Renal cortical epithelial cell (primary cell): Measurements from ENCODE around the gene BORCS6. TPM values are rescaled to one million over a fixed set of nuclear protein-coding genes. Genes with fewer than 3 reads are reported as not detected.

ENCODE experiments used
- DNase-seq: peaks from one replicate; pipeline ENCODE4 v3.0.0-alpha.2; 2011; ENCODE audit warnings: low read depth
- total RNA-seq: library from RNA; depleted of rRNA; stranded (reverse); fragments of >200 nt; gene quantifications from 2 replicates; pipeline ENCODE4 v1.2.3, GENCODE V29; 2014

Gene BORCS6
- total RNA-seq, 1 donor from 2014 or later: 11.5 TPM

DNA sequence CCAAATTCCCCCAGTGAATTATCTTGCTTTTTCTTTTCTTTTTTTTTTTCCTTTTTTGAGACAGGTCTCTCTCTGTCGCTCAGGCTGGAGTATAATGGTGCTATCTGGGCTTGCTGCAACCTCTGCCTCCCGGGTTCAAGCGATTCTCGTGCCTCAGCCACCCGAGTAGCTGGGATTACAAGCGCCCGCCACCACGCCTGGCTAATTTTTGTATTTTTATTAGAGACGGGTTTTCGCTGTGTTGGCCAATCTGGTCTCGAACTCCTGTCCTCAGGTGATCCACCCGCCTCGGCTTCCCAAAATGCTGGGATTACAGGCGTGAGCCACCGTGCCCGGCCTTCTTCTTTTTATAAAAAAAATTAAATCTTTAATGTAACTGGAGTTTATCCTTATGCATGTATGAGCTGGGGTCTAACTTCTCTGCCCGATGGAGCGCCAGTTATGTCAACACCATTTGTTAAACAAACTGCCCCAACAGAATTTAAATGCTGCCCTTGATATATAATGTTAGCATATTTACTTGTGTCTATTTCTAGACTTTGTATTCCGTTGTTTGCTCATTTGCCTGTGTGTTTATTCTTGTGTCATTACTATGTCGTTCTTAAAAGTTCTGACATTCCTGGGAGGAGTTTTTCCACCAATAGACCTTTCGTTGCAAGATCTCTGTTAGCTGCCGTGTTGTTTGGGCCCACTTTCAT, 20.9 kb upstream of the BORCS6 start:
- no peak for DNase-seq

DNA sequence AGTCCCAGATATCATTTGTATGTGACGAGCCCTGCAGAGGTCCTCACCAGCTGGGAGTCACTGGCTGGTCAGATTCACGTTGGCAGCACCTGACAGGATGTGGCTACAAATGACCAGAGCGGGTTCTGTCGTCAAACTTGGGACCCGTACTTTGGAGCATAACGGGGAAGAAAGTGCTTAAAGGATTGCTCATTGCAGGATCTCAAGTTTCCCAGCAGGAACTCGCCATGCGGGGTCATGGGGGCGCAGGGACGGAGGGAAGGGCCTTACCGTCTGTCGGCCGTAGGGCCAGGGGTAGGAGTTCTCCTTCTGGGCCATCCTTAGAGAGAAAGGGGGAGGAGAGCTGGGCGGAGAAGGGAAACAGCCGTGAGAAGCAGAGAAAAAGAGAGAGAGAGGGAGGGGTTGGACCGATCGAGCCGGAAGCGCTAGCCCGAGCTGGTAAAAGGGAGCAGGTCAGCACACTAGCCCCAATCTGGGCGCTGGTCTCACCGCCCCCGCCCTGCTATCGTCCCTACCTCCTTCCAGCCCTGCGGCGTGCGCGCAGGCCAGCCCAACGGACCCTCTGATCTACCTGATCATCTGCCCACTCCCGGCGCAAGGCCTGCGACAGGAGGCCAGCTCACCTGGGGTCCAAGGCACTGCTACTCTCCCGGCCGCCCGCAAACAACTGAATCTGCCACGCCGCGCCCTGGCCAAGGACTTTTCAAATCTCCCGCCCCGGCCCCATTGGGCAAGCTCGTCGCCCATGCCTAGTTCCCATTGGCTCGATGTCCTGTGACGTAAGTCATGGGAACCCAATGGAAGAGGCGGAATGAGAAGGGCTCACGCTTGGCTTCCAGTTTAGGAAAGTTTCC, 20.2 kb upstream of the BORCS6 start, which contains the start of gene AURKB:
Gene AURKB, minus strand, starts transcription at position 669 of the 854 bp plus-strand sequence. Its CDS starts 351 bp downstream, at position 318.
- peak; percentile 95 for DNase-seq

DNA sequence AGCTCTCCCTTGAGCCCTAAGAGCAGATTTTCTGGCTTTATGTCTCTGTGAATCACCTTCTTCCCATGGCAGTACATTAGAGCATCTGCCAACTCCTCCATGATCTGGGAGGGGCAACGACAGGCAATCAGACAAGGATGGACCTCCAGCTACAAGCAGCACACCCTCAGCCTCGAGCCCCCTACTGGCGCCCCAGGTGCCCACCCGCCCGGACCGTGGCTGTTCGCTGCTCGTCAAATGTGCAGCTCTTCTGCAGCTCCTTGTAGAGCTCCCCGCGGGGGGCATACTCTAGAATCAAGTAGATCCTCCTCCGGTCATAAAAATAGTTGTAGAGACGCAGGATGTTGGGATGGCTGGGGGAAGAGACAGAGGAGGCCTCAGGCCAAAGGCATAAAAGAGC, 16.6 kb upstream of the BORCS6 start:
- DNase-seq: no peak

DNA sequence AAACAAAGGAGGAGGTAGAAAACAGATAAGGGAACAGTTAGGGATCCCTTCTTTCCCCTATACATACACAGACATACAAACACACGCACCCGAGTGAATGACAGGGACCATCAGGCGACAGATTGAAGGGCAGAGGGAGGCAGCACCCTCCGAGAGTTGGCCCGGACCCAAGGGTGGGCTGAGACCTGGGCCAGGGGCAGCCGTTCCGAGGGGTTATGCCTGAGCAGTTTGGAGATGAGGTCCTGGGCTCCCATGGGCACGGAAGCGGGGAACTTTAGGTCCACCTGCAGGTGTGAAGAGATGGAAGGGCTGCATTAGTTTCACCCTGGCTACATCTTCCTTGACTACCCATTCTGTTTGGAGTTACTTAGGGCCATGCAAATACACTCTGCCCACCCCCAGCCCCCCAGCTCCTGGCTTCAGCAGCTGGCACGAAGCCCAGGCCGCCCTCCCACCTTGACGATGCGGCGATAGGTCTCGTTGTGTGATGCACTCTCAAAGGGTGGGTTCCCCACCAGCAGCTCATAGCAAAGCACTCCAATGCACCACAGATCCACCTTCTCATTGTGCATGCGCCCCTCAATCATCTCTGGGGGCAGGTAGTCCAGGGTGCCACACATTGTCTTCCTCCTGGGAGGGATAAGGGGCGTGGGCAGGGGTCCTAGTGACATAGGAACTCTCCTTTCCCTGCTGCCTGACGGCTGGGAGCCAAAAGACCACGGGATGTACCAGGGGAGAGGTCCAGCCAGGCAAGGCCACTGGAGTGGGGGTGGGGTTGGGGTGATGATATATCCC, 15.0 kb upstream of the BORCS6 start:
- DNase-seq: no peak

DNA sequence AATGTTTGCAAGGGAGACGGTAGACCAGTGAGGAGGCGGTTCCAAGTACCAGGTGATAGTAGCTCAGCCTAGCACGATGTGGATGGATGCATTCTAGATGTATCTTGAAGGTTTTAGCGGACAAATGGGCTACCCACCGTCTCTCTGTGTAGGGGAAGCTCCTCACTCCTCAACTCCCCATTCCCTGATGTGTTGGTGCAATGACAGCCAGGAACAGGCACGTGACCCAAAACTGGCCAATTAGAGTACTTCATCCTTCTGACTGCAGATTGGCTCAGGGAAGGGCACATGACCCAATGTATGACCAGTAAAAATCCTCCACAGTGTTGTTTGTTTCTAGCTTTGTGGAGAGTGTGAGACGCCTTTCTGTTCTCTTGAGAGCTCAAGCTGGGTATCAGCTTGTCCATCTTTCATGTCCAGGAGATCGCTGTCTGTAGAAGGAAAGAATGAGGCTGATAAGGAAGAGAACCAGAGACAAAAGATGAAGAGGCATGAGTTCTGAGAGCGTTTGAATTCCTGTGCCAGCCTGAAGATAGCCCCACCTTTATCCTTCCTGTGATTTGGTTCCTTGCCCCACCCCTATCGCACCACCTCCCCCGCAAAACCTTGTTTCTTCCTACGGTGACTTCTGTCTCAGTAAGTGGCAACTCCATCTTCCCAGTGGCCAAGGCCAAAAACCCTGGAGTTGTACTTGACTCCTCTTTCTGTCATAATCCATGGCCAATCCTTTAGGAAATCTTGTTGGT, 2.3 kb upstream of the BORCS6 start:
- DNase-seq: peak; percentile 97

DNA sequence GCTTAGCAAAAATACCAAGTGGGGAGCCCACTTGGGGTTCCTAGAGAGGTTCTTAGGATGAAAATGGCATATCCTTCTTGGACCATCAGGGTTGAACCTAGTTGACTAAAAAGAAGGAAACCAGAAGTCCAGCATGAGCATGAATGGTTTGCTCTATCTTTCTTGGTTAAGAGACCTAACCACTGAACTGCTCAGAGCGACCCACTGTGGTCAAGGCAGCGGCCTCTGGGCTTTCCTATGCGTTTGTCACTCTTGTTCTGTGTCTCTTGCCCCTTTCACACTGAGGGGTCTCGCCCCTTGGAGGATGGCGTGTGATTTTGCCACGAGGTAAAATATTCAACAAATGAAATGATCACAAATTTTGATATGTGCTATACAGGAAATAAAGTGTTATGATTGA, 526 bp upstream of the BORCS6 start:
- no peak for DNase-seq

DNA sequence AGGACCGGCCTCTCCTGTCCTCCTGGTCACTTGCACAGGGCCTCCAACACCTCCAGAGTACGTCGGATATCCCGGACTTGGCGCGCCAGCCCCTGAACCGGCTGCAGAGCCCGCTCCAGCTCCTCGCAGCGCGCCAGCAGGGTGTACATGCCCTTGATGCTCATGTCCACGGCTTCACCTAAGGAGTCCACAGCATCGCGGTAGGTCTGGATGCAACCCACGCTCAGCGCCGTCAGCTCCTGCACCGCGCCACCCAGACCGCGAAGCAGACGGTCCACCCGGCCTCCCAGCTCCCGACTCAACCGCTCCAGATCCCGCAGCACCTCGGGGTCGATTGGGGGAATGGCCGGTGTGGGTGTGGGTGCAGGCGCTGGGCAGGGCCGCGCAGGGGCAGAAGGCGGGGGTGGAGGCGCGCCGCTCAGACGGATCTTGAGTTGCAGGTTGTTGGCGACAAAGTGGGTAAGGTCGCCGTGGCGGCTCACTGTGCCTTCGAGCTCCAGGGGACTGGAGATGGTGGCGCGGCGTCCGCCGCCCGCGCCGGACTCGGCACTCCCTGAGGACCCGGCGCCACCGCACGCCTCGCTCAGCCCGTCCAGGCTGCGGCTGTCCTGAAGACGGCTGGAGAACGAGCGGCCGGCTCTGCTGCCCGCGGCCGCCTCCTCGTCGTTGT, 804 bp downstream of the BORCS6 start:
- no peak for DNase-seq

DNA sequence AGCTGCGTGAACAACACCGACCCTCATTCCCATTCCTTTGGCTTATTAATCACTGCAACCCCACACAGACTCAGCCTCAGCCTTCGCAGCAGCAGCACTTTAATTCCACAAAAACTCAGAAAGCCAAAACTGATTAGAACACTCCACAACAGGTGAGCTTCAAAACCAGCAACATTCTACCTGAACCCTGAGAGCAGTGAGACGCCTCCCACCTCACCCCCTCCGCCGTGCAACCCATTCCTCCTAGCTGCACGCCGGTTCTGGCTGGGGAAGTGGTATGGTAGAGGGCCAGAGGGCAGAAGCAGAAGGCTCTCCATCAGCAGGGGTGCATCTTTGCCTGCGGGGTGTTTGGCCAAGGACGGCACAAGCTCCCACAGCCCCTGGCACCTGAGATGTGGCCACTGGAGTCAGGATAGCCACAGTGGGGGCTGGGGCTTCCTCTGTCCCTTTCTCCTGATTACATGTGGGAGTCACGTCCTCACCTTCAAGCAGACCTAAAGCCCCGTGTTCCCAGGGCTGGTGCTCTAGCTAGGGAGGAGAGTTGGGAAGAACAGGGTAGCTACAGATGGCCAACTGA, 1.6 kb downstream of the BORCS6 start:
- DNase-seq: no peak

DNA sequence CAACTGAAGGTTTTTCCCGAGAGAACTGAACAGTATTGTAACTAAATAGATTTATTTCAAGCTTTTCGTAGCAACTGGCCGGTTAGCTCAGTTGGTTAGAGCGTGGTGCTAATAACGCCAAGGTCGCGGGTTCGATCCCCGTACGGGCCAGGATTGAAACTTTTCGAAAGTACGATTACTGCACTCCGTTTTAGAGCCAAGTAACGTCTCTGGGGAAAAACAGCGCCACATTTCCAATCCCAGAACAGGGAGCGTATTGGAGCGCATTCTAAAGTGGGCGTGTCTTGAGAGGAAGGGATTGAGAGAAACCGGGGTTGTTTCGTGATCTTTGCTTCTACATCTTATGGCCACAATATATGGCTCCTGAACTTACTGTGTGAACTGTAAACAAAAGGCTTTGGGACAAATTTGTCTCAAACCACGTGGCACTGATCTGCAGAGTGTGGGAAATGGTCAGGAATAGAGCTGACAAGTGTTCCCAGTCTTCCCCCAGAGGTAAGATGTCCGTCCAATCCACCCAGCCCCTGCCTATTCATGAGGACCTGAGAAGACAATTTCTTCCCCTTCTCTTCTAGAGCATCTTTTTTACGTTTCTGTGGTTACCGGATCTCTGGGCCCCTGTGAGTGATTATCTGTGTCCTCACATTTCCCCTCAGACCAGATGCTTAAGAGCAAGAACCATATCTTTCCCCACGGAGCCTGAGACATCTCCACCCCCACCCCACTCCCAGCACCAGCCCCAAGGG, 2.3 kb downstream of the BORCS6 start:
- DNase-seq: peak; percentile 97

DNA sequence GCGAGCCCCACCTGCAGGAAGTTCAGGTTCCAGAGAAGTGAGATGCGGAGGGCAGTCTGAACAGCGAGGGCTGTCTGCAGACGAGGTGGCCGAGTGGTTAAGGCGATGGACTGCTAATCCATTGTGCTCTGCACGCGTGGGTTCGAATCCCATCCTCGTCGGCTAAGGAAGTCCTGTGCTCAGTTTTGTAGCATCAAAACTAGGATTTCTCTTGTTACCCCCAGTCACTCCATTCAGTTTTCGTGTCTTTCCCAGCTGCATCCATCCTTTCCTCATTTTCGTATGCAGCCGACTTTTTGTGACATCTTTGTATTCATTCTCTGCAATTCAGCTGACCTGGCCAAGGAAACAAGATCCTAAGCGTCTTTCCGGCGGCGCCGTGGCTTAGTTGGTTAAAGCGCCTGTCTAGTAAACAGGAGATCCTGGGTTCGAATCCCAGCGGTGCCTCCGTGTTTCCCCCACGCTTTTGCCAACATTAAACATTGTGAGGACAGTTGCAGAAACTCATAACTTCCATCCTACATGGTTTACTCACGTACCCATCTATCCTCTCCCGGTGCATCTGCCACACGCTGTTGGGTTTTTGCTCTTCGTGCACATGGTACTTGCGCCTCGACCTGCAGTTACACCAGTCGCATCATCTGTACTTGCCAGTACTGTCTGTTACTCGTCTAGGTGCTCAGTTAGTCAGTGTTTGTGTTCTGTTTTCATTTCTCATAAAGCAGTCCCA, 3.0 kb downstream of the BORCS6 start:
- DNase-seq: peak; percentile 90

DNA sequence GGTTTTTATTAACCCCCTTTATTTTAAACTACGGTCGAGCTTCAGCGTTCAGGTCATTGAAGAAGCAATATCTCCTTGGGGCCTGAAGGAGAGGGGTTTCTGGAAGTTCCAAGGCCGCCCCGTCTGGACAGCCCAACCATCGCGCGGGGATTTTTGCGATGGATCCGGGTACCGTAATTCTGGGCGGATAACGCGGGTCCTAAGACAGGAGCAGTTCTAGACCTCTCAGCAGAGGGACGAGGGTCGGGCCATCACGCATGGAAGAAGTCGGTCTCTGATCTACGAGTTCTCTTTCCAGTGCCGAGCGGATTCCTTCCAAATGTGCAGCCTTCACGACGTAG, 3.6 kb downstream of the BORCS6 start:
- DNase-seq: no peak

DNA sequence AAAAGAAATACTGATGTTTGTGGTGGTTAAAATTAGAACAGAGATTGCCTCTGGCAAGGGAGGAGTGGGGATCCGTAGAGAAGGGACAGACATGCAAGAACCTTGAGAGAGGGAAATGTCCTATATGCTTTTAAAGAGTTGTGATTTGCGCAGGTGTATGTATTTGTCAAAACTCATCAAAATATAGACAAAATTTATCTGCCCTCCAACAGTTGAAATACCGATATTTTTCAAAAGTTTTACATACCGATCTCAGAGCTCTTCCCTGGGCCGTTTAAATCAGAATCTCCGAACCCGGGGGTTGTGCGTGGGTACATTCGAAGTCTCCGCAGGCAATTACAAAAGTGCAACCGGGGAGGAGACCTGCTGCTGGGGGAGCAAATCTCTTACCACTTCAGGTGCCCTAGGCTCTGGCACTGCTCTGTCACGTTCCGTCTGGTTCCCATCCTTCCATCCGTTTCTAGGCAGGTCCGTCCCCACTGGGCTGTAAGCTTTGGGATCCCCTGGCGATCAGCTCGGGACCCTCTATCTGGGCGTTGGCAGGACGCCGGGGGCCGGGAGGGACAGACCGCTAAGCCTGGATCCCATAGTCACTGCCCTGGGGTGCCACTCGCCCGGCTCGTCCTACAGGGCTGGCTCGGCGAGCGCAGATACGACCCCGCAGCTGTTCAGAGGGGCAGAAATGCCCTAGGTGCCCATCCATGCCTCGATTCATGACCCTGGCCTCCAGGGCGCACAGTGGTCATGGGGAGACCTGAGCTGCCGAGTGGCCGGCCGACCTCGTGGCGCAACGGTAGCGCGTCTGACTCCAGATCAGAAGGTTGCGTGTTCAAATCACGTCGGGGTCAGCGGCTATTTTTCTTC, 4.2 kb downstream of the BORCS6 start:
- no peak for DNase-seq

DNA sequence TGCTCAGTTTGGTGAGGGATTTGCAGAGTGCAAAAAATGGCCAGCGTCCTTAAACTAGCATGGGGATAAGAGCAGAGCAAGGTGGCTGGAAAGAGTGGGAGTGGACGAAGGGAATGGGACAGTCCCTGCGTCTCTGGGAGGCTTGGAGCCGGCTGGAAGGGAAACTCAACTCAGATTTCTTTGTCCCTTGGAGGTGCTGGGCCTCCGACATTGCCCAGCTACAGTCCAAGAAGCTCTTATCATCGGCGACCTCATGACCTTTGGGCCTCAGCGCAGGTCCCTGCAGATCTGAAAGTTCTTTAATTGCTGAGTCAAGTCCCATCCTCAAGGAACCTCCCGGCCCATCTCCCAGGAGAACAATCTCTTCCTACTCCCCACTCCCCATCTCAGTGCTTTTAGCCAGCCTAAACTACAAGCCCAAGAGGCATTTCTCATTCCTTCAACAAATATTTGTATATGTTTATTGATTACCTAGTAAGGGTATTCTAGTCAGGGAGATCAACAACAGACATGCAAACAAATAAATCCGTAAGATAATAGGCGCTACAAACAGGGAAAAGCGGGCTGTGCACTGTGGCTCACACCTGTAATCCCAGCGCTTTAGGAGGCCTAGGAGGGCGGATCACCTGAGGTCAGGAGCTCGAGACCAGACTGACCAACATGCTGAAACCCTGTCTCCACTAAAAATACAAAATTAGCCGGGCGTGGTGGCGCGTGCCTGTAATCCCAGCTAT, 12.8 kb downstream of the BORCS6 start:
- DNase-seq: no peak

DNA sequence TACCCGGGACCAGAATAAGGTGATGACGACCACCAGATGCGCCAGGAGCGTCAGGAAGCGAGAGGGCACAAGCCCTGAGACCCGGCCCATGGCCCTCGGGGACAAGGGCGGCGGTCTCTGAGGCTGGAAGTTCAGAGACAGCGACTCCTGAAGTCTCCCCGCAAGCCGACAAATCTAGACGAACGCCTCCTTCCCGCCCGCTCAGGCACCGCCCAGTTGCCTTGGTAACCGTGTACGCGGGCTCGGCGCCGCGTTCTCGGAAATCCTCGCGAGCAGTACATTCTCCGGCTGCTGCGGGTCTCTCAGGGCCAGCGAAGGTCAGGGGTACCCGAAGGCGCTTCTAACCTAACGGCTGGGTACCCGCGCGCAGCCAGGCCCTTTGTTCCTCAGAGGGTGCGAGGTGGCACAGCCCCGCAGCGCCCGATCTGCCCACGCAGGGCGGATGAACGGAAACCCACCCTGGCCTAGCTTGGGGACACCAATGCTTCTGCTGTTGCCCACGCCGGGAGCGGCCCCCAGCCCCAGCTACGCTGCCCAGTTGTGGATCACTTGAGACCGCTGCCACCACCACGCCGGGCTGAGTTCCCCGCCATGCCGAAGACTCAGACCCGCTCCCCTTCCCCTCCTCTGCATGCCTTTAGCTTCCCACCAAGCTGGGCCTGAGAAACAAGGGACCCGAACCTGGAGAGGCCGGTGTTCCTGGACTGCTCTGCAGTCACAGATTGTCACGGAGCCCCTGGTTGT, 13.6 kb downstream of the BORCS6 start, which contains the start of gene TMEM107:
Gene TMEM107, minus strand, starts transcription at position 184 of the 744 bp plus-strand sequence. Its CDS starts 94 bp downstream, at position 90.
- DNase-seq: peak; percentile 70

DNA sequence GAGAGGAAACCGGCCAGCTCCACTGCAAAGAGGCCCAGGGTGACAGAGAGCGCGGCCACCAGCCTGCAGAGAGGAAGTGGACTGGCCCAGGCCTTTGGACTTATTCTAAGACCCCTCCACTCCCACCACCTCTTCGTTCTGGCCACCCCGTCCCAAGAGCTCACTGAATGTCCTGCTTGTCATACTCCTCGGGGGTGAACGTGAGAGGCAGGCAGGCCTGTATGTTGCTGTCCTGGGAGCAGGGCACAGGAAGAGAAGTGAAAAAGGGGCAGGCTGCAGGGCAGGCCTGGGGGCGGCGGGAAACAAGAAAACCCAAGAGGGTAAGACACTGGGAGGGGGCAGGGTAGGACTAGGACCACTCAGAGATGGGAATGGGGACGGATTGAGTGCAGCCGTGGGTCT, 14.2 kb downstream of the BORCS6 start:
- no peak for DNase-seq

DNA sequence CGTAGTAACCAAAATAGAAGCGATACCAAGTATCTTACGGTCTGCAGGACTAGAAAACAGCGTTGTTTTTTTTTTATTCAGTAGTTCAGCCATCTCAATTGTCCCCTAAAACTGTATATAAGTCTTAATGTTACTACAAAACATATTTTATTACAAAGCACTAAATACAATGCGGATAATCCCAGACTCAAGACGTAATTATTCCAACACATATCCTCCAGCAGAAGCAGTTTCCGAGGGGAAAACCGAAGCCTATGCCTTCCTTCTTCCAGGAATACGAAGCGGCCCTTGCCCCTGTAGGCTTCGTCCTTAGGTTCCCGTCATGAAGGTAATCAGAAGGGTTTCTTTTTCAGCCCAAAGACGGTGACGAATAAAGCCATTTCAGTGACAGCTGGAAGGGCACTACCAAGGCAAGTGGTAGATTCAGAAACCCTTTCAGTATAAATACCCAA, 16.1 kb downstream of the BORCS6 start:
- no peak for DNase-seq
